Activated CD4-positive, alpha-beta T cell treated with anti-CD3 and anti-CD28 coated beads, Interleukin-2, amount 10 ng/mL, durations not matched to agents 7 days and 5 days (primary cell): ENCODE data around the gene PBX3. TPM values are rescaled to one million over a fixed set of nuclear protein-coding genes. Genes with fewer than 3 reads are reported as not detected.
"Not testable (repeated sequence)": the region's sequence is repeated elsewhere in the genome, so short reads cannot be mapped to it uniquely, and the experiment has no call there.

Source experiments
- CTCF ChIA-PET: fragments of 350-600 bp; sonication (Branson Sonifier 250); formaldehyde crosslinking; loops from one replicate; lab custom pipeline; 2021; ENCODE audit warnings: antibody characterized with exemption; lab: Charles Lee
- POLR2A ChIA-PET: fragments of 350-600 bp; sonication (Branson Sonifier 250); formaldehyde crosslinking; loops from one replicate; lab custom pipeline; 2021; ENCODE audit warnings: antibody characterized with exemption; lab: Charles Lee
- DNase-seq: peaks from one replicate; pipeline ENCODE4 v3.0.0-alpha.2; 2020
- H3K27ac Mint-ChIP-seq: one replicate; pipeline ENCODE4 v1.8.0; 2021; ENCODE audit warnings: mild to moderate bottlenecking, moderate library complexity, mixed read lengths
- H3K27me3 Mint-ChIP-seq: one replicate; pipeline ENCODE4 v1.8.0; 2021; ENCODE audit warnings: mixed read lengths
- H3K36me3 Mint-ChIP-seq: one replicate; pipeline ENCODE4 v1.8.0; 2021; ENCODE audit warnings: low read depth, mixed read lengths
- H3K4me1 Mint-ChIP-seq: one replicate; pipeline ENCODE4 v1.8.0; 2021; ENCODE audit warnings: mixed read lengths
- H3K4me3 Mint-ChIP-seq: one replicate; pipeline ENCODE4 v1.8.0; 2021; ENCODE audit warnings: mild to moderate bottlenecking, moderate library complexity, mixed read lengths
- H3K9me3 Mint-ChIP-seq: one replicate; pipeline ENCODE4 v1.8.0; 2021; ENCODE audit warnings: mixed read lengths
- total RNA-seq, 2 experiments: library from RNA; stranded (reverse); gene quantifications; one replicate each; pipeline ENCODE4 v1.2.3, GENCODE V29; 2021

The PBX3 gene
- total RNA-seq, 2 experiments from 2014 or later = 21.5 to 22.5 TPM

DNA sequence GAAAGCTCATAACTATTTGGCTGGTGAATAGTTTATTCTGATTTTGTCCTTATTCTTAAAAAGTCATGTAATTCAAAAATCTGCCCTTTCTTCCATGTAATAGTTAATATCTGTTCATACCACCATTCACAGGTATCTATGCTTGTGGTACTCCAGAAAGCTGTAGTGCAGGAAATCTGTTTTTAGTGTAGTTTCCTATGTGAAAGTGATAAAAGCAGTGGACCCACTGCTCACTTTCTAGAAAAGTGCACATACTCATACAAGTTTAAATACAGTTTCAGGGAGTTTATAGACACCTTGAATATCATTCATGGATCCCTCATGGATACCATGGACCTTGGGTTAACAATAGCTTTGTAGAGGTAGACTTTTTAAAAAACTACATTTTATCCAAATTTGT is 20.2 kb downstream of the PBX3 start:
- CTCF ChIA-PET = no interaction called here
- H3K4me1 Mint-ChIP-seq = peaks cover 8% of the 10 kb centered on the region
- POLR2A ChIA-PET = no interaction called here
- H3K36me3 Mint-ChIP-seq = no peaks in the 10 kb centered on the region
- no peak for DNase-seq
- H3K9me3 Mint-ChIP-seq = no peaks in the 10 kb centered on the region
- no peak overlapping the region for H3K4me3 Mint-ChIP-seq
- H3K27me3 Mint-ChIP-seq = no peaks in the 10 kb centered on the region
- no peak overlapping the region for H3K27ac Mint-ChIP-seq

DNA sequence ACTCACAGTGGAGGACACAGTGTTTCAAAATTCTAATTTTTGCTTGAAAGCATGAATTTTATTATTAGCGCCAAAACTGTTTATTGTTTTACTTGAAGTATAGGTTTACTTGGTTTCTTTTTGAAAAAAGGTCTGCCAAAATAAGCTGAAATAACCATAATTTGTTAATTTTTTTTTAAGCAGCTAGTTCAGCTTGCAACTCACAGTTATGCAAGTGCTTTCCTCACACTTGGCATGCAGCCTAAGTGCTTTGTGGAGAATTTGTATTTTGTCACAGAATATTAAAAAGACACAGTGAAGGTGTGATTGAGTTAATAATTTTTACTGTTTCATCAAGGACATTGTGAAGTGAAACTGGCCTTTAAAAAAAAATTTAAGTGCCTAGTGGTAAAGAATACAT is 21.6 kb downstream of the PBX3 start:
- no peaks in the 10 kb centered on the region for H3K36me3 Mint-ChIP-seq
- ChIA-PET CTCF (no interaction called here), POLR2A (no interaction called here)
- no peak overlapping the region for H3K27ac Mint-ChIP-seq
- no peaks in the 10 kb centered on the region for H3K9me3 Mint-ChIP-seq
- no peak for DNase-seq
- no peaks in the 10 kb centered on the region for H3K27me3 Mint-ChIP-seq
- peaks cover 8% of the 10 kb centered on the region for H3K4me1 Mint-ChIP-seq
- H3K4me3 Mint-ChIP-seq = no peak overlapping the region

DNA sequence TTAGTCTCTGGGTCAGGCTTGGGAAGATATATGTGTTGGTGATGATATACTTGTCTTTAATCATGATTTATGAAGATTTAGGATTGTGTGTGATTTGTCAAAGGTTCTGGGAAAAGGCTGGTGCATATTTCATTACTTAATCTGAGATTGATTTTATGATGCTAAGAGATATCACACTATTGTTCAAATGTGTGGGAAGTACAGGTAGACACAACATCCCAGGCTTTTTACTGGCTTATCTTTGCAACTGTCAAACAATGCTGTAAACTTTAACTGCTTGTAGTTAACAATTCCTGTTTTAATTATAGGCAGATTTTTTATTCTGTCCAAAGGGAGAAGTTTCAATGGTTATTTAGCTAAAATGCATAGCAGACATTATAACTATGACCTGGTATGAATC is 23.9 kb downstream of the PBX3 start:
- peaks cover 4% of the 10 kb centered on the region for H3K9me3 Mint-ChIP-seq
- no peaks in the 10 kb centered on the region for H3K27me3 Mint-ChIP-seq
- H3K27ac Mint-ChIP-seq = no peak overlapping the region
- no peak for DNase-seq
- POLR2A ChIA-PET = no interaction called here
- H3K4me1 Mint-ChIP-seq = peaks cover 8% of the 10 kb centered on the region
- no peaks in the 10 kb centered on the region for H3K36me3 Mint-ChIP-seq
- CTCF ChIA-PET = interaction anchor here (1.2 kb wide), 1 partner anchor 12 kb away, joined by 5 read pairs; no protein-coding TSS in a partner anchor
- no peak overlapping the region for H3K4me3 Mint-ChIP-seq

DNA sequence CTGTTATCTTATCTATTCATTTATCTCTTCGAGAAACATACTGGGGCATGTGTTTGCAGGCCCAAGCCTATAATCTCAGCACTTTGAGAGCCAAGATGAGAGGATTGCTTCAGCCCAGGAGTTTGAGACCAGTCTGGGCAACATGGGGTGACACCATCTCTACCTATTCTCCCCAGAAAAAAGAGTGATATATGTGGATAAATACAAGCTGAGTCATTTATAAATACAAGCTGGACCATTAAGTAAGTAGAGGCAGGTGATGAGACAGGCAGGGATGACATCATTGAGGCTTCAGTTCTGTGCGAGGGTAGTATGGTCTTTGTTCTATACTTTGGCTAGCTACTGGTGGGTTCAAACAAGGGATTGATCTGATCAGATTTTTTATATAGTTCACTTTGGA is 25.6 kb downstream of the PBX3 start:
- DNase-seq = no peak
- Mint-ChIP-seq H3K4me1 (peaks cover 1% of the 10 kb centered on the region), H3K9me3 (peaks cover 4% of the 10 kb centered on the region), H3K27ac (no peak overlapping the region), H3K27me3 (no peaks in the 10 kb centered on the region), H3K36me3 (no peaks in the 10 kb centered on the region), H3K4me3 (no peak overlapping the region)
- ChIA-PET POLR2A (no interaction called here), CTCF (no interaction called here)

DNA sequence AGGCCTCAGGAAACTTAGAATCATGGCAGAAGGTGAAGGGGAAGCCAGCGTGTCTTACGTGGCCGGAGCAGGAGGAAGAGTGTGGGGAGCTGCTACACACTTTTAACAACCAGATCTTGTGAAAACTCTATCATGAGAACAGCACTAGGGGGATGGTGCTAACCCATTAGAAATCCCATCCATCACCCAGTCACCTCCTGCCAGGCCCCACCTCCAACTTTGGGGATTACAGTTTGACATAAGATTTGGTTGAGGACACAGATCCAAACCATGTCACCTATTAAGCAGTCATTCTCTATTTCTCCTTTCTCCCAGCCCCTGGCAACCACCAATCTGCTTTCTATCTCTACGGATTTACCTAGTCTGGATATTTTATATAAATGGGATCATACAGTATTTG is 26.9 kb downstream of the PBX3 start:
- no peaks in the 10 kb centered on the region for H3K36me3 Mint-ChIP-seq
- no peak overlapping the region for H3K4me3 Mint-ChIP-seq
- H3K27me3 Mint-ChIP-seq = no peaks in the 10 kb centered on the region
- ChIA-PET CTCF (interaction anchor here (0.6 kb wide), 2 partner anchors 374 to 519 kb away, joined by 3 to 5 read pairs; no protein-coding TSS in a partner anchor), POLR2A (no interaction called here)
- peaks cover 4% of the 10 kb centered on the region for H3K9me3 Mint-ChIP-seq
- no peaks in the 10 kb centered on the region for H3K4me1 Mint-ChIP-seq
- DNase-seq = no peak
- no peak overlapping the region for H3K27ac Mint-ChIP-seq

DNA sequence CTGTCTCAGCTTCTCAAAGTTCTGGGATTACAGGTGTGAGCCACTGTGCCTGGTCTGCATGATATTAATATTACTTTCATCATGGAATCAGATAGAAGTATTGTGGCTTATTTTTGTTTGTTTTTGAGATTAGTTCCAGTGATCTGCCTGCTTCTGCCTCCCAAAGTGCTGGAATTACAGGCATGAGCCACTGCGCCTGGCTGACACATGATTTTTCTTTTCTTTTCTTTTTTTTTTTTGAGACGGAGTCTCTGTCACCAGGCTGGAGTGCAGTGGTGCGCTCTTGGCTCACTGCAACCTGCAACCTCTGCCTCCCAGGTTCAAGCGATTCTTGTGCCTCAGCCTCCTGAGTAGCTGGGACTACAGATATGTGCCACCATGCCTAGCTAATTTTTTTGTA is 29.6 kb downstream of the PBX3 start:
- POLR2A ChIA-PET, DNase-seq, H3K27ac Mint-ChIP-seq, H3K4me1 Mint-ChIP-seq, H3K27me3 Mint-ChIP-seq, H3K9me3 Mint-ChIP-seq, H3K36me3 Mint-ChIP-seq, H3K4me3 Mint-ChIP-seq: not testable (repeated sequence)
- CTCF ChIA-PET = interaction anchor here (0.6 kb wide), 1 partner anchor 1008 kb away, joined by 3 read pairs; no protein-coding TSS in a partner anchor

DNA sequence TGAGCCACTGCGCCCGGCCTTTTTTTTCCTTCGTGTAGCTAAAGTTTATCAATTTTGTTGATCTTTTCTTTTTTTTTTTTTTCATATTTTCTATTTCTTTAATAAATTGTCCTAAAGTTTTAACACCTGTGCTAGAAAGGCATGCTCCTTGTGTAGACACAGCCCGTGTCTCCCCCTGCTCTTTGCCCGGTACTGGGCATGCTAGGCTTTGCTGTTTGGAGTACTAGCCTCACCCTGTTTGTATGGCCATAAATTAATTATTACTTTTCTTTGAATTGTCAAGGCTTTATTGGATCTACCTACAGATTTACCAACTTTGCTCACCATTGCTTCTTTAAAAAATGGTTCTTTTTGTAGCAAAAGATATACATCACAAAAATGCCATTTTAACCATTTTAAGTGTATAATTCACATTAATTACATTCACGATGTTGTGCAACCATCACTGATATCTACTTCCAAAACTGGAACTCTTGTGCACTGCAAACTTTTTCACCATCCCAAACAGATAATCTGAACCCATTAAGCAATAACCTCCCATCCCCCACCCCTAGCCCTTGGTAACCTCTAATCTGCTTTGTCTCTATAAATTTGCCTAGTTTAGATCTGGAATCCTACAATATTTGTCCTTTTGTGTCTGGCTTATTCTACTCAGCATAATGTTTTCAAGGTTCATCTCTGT is 31.5 kb downstream of the PBX3 start:
- POLR2A ChIA-PET, H3K27ac Mint-ChIP-seq, H3K9me3 Mint-ChIP-seq, H3K4me1 Mint-ChIP-seq, H3K27me3 Mint-ChIP-seq, CTCF ChIA-PET, H3K4me3 Mint-ChIP-seq, DNase-seq: not testable (repeated sequence)
- peaks cover 10% of the 10 kb centered on the region for H3K36me3 Mint-ChIP-seq

DNA sequence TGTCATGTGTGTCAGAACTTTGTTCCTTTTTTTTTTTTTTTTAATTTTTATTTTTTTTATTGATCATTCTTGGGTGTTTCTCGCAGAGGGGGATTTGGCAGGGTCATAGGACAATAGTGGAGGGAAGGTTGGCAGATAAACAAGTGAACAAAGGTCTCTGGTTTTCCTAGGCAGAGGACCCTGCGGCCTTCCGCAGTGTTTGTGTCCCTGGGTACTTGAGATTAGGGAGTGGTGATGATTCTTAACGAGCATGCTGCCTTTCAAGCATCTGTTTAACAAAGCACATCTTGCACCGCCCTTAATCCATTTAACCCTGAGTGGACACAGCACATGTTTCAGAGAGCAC is 32.0 kb downstream of the PBX3 start:
- DNase-seq, H3K9me3 Mint-ChIP-seq, H3K4me3 Mint-ChIP-seq, H3K27me3 Mint-ChIP-seq, POLR2A ChIA-PET, CTCF ChIA-PET, H3K4me1 Mint-ChIP-seq, H3K27ac Mint-ChIP-seq: not testable (repeated sequence)
- peaks cover 10% of the 10 kb centered on the region for H3K36me3 Mint-ChIP-seq

DNA sequence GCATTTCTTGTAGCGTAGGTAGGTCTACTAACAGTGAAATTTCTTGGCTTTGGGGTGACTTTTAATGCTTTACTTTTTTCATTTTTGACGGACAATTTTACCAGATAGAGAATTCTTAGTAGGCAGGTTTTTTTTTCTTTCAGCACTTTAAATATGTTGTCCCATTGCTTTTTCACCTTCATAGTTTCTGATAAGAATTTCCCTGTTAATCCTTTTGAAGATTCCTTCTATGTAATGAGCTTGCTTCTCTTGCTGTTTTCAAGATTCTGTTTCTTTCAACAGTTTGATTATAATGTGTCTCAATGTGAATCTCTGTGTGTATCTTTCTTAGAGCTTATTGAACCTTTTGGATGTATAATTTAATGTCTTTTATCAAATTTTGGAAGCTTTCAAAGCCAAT is 35.5 kb downstream of the PBX3 start:
- ChIA-PET CTCF (no interaction called here), POLR2A (no interaction called here)
- H3K4me3 Mint-ChIP-seq = no peak overlapping the region
- no peak for DNase-seq
- peaks cover 5% of the 10 kb centered on the region for H3K9me3 Mint-ChIP-seq
- no peak overlapping the region for H3K27ac Mint-ChIP-seq
- H3K4me1 Mint-ChIP-seq = peaks cover 14% of the 10 kb centered on the region
- H3K27me3 Mint-ChIP-seq = no peaks in the 10 kb centered on the region
- H3K36me3 Mint-ChIP-seq = peaks cover 20% of the 10 kb centered on the region

DNA sequence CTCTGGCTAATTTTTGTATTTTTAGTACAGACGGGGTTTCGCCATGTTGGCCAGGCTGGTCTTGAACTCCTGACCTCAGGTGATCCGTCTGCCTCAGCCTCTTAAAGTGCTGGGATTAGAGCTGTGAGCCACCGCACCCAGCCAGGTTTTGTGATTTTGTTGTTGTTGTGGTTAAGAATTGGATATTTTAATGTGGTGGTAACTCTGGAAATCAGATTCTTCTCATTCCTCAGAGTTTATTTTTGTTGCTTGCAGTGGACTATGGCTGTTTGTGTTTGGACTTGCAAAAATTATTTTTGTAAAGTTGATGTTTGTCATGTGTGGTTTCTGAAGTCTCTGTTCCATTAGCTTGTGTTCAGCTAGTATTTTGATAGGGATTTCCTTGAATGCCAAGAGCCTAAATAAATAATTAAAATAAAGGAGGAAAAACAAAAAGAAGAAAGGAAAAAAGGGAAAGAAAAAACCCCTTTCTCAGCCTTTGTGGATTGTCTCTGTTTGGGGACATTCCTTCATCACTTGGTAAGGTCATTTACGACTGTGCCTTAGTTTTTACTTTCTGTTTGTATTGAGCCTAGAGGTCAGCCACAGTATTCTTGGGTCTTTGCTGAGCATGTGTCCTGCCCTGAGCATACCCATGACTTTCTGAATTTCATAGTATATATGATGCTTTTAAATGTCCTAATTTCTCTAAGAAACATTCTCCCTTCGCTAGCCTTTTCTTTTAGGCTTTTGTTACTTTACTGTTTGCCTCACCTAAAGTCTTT is 37.3 kb downstream of the PBX3 start:
- Mint-ChIP-seq H3K27me3 (no peaks in the 10 kb centered on the region), H3K4me3 (no peak overlapping the region), H3K9me3 (peaks cover 5% of the 10 kb centered on the region), H3K36me3 (peaks cover 20% of the 10 kb centered on the region), H3K4me1 (peaks cover 15% of the 10 kb centered on the region), H3K27ac (peak overlapping the region; percentile 17)
- ChIA-PET POLR2A (no interaction called here), CTCF (no interaction called here)
- no peak for DNase-seq

DNA sequence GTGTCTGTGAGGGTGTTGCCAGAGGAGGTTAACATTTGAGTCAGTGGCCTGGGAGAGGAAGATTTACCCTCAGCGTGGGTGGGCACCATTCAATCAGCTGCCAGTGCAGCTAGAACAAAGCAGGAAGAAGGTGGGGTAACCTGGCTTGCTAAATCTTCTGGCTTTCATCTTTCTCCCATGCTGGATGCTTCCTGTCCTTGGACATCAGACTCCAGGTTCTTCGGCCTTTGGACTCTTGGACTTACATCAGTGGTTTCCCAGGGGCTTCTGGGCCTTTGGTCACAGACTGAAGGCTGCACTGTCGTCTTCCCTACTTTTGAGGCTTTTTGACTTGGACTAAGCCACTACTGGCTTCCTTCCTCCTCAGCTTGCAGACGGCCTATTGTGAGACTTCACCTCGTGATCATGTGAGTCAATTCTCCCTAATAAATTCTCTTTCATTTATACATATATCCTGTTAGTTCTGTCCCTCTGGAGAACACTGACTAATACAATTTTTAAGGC is 38.1 kb downstream of the PBX3 start:
- H3K27ac Mint-ChIP-seq = no peak overlapping the region
- H3K27me3 Mint-ChIP-seq = no peaks in the 10 kb centered on the region
- peaks cover 20% of the 10 kb centered on the region for H3K36me3 Mint-ChIP-seq
- ChIA-PET CTCF (no interaction called here), POLR2A (no interaction called here)
- peaks cover 5% of the 10 kb centered on the region for H3K9me3 Mint-ChIP-seq
- no peak overlapping the region for H3K4me3 Mint-ChIP-seq
- DNase-seq = no peak
- peaks cover 15% of the 10 kb centered on the region for H3K4me1 Mint-ChIP-seq

DNA sequence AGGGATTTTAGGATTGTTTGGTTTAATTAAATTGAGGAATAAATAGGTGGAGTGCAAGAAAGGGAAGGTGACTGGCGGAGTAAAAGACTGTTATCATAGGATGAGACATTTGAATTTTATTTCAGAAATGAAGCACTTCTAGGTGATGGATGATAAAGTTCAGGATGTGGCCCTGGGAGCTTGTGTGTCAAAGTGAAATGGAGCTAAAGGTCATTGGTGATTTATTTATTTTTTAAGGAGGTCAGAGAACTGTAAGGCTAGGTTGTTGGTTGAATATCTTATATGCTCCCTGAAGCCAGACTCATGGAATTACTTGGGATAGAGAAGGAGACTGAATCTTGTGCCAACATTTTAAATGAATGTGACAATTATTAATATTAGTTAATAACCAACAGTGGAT is 40.5 kb downstream of the PBX3 start:
- no peak overlapping the region for H3K27ac Mint-ChIP-seq
- H3K27me3 Mint-ChIP-seq = no peaks in the 10 kb centered on the region
- peaks cover 17% of the 10 kb centered on the region for H3K36me3 Mint-ChIP-seq
- ChIA-PET POLR2A (no interaction called here), CTCF (no interaction called here)
- no peak for DNase-seq
- no peaks in the 10 kb centered on the region for H3K9me3 Mint-ChIP-seq
- H3K4me3 Mint-ChIP-seq = no peak overlapping the region
- H3K4me1 Mint-ChIP-seq = peaks cover 15% of the 10 kb centered on the region

DNA sequence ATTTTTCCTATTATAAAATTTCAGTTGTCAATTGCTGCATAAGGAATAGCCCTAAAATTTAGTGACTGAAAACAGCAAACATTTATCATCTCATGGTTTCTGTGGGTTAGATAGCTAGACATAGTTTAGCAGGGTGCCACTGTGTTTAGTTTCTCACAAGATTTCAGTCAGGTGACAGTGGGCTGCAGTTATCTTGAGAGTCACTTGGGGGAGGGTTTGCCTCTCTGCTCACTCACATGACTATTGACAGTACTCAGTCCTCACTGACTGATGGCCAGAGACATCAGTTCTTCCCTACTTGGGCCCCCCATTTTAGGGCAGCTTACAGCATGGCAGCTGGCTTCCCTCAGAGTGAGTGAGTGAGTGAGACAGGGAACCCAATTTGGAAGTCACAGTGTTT is 42.0 kb downstream of the PBX3 start:
- Mint-ChIP-seq H3K27me3 (no peaks in the 10 kb centered on the region), H3K4me1 (peaks cover 14% of the 10 kb centered on the region), H3K4me3 (no peak overlapping the region), H3K36me3 (peaks cover 10% of the 10 kb centered on the region), H3K9me3 (no peaks in the 10 kb centered on the region), H3K27ac (no peak overlapping the region)
- DNase-seq = no peak
- ChIA-PET CTCF (no interaction called here), POLR2A (no interaction called here)
